Thymus (tissue), 11 donors: ENCODE data around the gene MACROD2. TPM values are rescaled to one million over a fixed set of nuclear protein-coding genes. Genes with fewer than 3 reads are reported as not detected.

Experiments used
- DNase-seq, 9 donors: peaks; one replicate each; pipeline ENCODE4 v3.0.0-alpha.2; 2013; ENCODE audit warnings: low spot score in 9 of 9, low read depth in 6 of 9, missing footprints in 1 of 9
- H3K27ac ChIP-seq, 2 donors: one replicate each; pipeline ENCODE4 v1.5.1; 2013; ENCODE audit warnings: control low read depth in 1 of 2, low read depth in 1 of 2, low read length in 1 of 2, mild to moderate bottlenecking in 1 of 2, moderate library complexity in 1 of 2
- H3K27me3 ChIP-seq, 2 donors: one replicate each; pipeline ENCODE4 v1.5.1; 2013; ENCODE audit warnings: low read length in 1 of 2; ENCODE audit not compliant: control insufficient read depth in 2 of 2, insufficient read depth in 1 of 2
- H3K36me3 ChIP-seq, 2 donors: one replicate each; pipeline ENCODE4 v1.5.1; 2013; ENCODE audit warnings: low read length in 1 of 2, mild to moderate bottlenecking in 1 of 2, moderate library complexity in 1 of 2; ENCODE audit not compliant: control insufficient read depth in 2 of 2, insufficient read depth in 2 of 2
- H3K4me1 ChIP-seq, 2 donors: one replicate each; pipeline ENCODE4 v1.5.1; 2013; ENCODE audit warnings: low read length in 2 of 2; ENCODE audit not compliant: control insufficient read depth in 2 of 2, insufficient read depth in 2 of 2
- H3K4me3 ChIP-seq, 2 donors: one replicate each; pipeline ENCODE4 v1.5.1; 2013; ENCODE audit warnings: low read length in 2 of 2, control low read depth in 1 of 2, mild to moderate bottlenecking in 1 of 2
- H3K9me3 ChIP-seq, 2 donors: one replicate each; pipeline ENCODE4 v1.5.1; 2013; ENCODE audit warnings: low read length in 1 of 2, mild to moderate bottlenecking in 1 of 2; ENCODE audit not compliant: control insufficient read depth in 2 of 2, insufficient read depth in 1 of 2
- WGBS: extraction: QIAGEN DNeasy Blood & Tissue Kit; methylation state at CpG from one replicate; pipeline ENCODE4 v1.1.7; 2013; 5-methylcytosine and 5-hydroxymethylcytosine counted together
- polyA plus RNA-seq: library from polyadenylated mRNA; stranded (reverse); fragments of 200-250 nt; gene quantifications from one replicate; pipeline ENCODE4 v1.2.3, GENCODE V29; 2013
- total RNA-seq: library from RNA; stranded (reverse); fragments of 120-200 nt; gene quantifications from one replicate; pipeline ENCODE4 v1.2.4, GENCODE V29; 2013
- donor health status: healthy.

MACROD2 gene
- total and polyA plus RNA-seq, 2 donors: 1.6 to 4.2 TPM

- no peaks in the 10 kb centered on the region for H3K4me1 ChIP-seq
- 95% methylated on average over 4 of the region's 4 CpGs for WGBS
- H3K4me3 ChIP-seq: no peak overlapping the region
- H3K36me3 ChIP-seq: no peaks in the 10 kb centered on the region
- H3K27ac ChIP-seq: no peak overlapping the region
- H3K9me3 ChIP-seq: no peaks in the 10 kb centered on the region
- DNase-seq: no peak
- no peaks in the 10 kb centered on the region for H3K27me3 ChIP-seq
Measured at GRCh38 chr20:16100767-16101166, 2105.5 kb downstream of the MACROD2 start.

Other genes starting within 250 kb of the MACROD2 start
- gene ESF1, start 210.6 kb upstream of the MACROD2 start, total RNA-seq: 15.2 TPM
- 12.0 TPM for gene ESF1, start 210.6 kb upstream of the MACROD2 start, polyA plus RNA-seq
- 24.9 TPM for gene NDUFAF5, start 210.5 kb upstream of the MACROD2 start, total RNA-seq
- gene NDUFAF5, start 210.5 kb upstream of the MACROD2 start, polyA plus RNA-seq: 42.8 TPM
- not detected for gene SEL1L2, start 4.9 kb upstream of the MACROD2 start, total RNA-seq
- gene SEL1L2, start 4.9 kb upstream of the MACROD2 start, polyA plus RNA-seq: 0.16 TPM